BLaER1 treated with 17β-estradiol and CSF1 and Interleukin-3, amounts not matched to agents 10 nM and 100 nM (cell line): Measurements from ENCODE around the gene ABCB9.

Experiments
- H3K27ac ChIP-seq, 11 experiments: shearing (Covaris generic); formaldehyde crosslinking; 2 replicates each; pipeline ENCODE4 v1.8.1; 2022
- H3K27me3 ChIP-seq, 11 experiments: shearing (Covaris generic); formaldehyde crosslinking; 2 replicates each; pipeline ENCODE4 v1.8.1; 2022
- H3K36me3 ChIP-seq, 11 experiments: shearing (Covaris generic); formaldehyde crosslinking; 2 replicates each; pipeline ENCODE4 v1.8.1; 2022
- H3K4me1 ChIP-seq, 10 experiments: shearing (Covaris generic); formaldehyde crosslinking; 2 replicates each; pipeline ENCODE4 v1.8.1; 2022
- H3K4me2 ChIP-seq, 11 experiments: shearing (Covaris generic); formaldehyde crosslinking; 2 replicates each; pipeline ENCODE4 v1.8.1; 2022
- H3K4me3 ChIP-seq, 10 experiments: shearing (Covaris generic); formaldehyde crosslinking; 2 replicates each; pipeline ENCODE4 v1.8.1; 2022
- H3K9ac ChIP-seq, 11 experiments: shearing (Covaris generic); formaldehyde crosslinking; 2 replicates each; pipeline ENCODE4 v1.8.1; 2022
- H3K9me3 ChIP-seq, 11 experiments: shearing (Covaris generic); formaldehyde crosslinking; replicated peaks in 1 of 11; 2 replicates each; pipeline ENCODE4 v1.8.1; 2022
- H4K20me1 ChIP-seq, 11 experiments: shearing (Covaris generic); formaldehyde crosslinking; 2 replicates each; pipeline ENCODE4 v1.8.1; 2022
- Cebpa-rat ChIP-seq, 11 experiments: shearing (Covaris generic); IDR thresholded peaks; 2 replicates each; pipeline ENCODE4 v1.8.1; 2022

ABCB9 gene

GRCh38 chr12:122902854-122903692 lies 63.2 kb downstream of the ABCB9 start:
- no peaks in the 10 kb centered on the region for H4K20me1 ChIP-seq
- H3K4me2 ChIP-seq: peak overlapping the region in 8 of 11 experiments; percentile 22 to 38 (median 24); a peak in 12 of 22 replicates
- no peak overlapping the region for H3K4me3 ChIP-seq
- no peaks in the 10 kb centered on the region for H3K36me3 ChIP-seq
- TF ChIP-seq Cebpa-rat (IDR thresholded peaks at IDR 0.05): no peak
- peaks cover 19 to 57% (median 50%) of the 10 kb centered on the region in 10 experiments for H3K4me1 ChIP-seq
- no peak overlapping the region; a peak in 2 of 22 replicates for H3K27ac ChIP-seq
- H3K9me3 ChIP-seq: no peaks in the 10 kb centered on the region
- H3K27me3 ChIP-seq: no peaks in the 10 kb centered on the region
- H3K9ac ChIP-seq: peak overlapping the region in 1 of 11 experiments; percentile 11; a peak in 1 of 22 replicates

- Histone ChIP-seq H3K4me3 (no peak overlapping the region), H3K27me3 (no peaks in the 10 kb centered on the region), H3K4me1 (peaks cover 32 to 78% (median 71%) of the 10 kb centered on the region in 10 experiments), H3K27ac (peak overlapping the region in 7 of 11 experiments; percentile 35 to 94 (median 62); a peak in 8 of 22 replicates), H3K4me2 (peak overlapping the region in 9 of 11 experiments; percentile 66 to 98 (median 82); a peak in 15 of 22 replicates), H3K36me3 (no peaks in the 10 kb centered on the region), H4K20me1 (peaks cover 0 to 2% (median 0%) of the 10 kb centered on the region in 11 experiments; a peak in 4 of 22 replicates), H3K9me3 (no peaks in the 10 kb centered on the region), H3K9ac (no peak overlapping the region; a peak in 1 of 22 replicates)
- no peak for TF ChIP-seq Cebpa-rat (IDR thresholded peaks at IDR 0.05)
These were observed 66.4 kb downstream of the ABCB9 start for GRCh38 chr12:122899887-122900286.

- Histone ChIP-seq H3K9me3 (no peaks in the 10 kb centered on the region), H3K4me1 (peaks cover 61 to 92% (median 88%) of the 10 kb centered on the region in 10 experiments), H3K27ac (peak overlapping the region in 4 of 11 experiments; percentile 91 to 94 (median 92); a peak in 7 of 22 replicates), H3K27me3 (no peaks in the 10 kb centered on the region), H3K4me2 (peak overlapping the region in 9 of 11 experiments; percentile 69 to 99 (median 98); a peak in 11 of 22 replicates), H3K4me3 (peak overlapping the region in 1 of 10 experiments; percentile 84; a peak in 1 of 20 replicates), H3K36me3 (peaks cover 0 to 17% (median 0%) of the 10 kb centered on the region in 11 experiments; a peak in 6 of 22 replicates), H4K20me1 (peaks cover 6 to 34% (median 31%) of the 10 kb centered on the region in 11 experiments; a peak in 20 of 22 replicates), H3K9ac (no peak overlapping the region)
- no peak for TF ChIP-seq Cebpa-rat (IDR thresholded peaks at IDR 0.05)
These were observed 69.6 kb downstream of the ABCB9 start for GRCh38 chr12:122896662-122897061.

- Histone ChIP-seq H3K27me3 (no peaks in the 10 kb centered on the region), H3K4me2 (peak within 1 kb of the TSS; percentile 91 to 100 (median 98)), H3K36me3 (peaks cover 0 to 17% (median 0%) of the 10 kb centered on the region in 11 experiments; a peak in 6 of 22 replicates), H3K9ac (peak within 1 kb of the TSS; percentile 91 to 98 (median 95)), H4K20me1 (peaks cover 7 to 41% (median 36%) of the 10 kb centered on the region in 11 experiments; a peak in 20 of 22 replicates), H3K4me3 (peak within 1 kb of the TSS; percentile 78 to 94 (median 90)), H3K4me1 (peaks cover 63 to 92% (median 88%) of the 10 kb centered on the region in 10 experiments), H3K9me3 (no peaks in the 10 kb centered on the region), H3K27ac (peak within 1 kb of the TSS; percentile 88 to 95 (median 92))
- TF ChIP-seq Cebpa-rat (IDR thresholded peaks at IDR 0.05): no peak
These were observed 70.3 kb downstream of the ABCB9 start, which contains the start of gene VPS37B for GRCh38 chr12:122895704-122896636. VPS37B (minus strand) TSS chr12:122896124; CDS start chr12:122896062, 62 bp downstream.

- H3K4me3 ChIP-seq: peak overlapping the region; percentile 78 to 94 (median 90)
These were observed 71.0 kb downstream of the ABCB9 start for GRCh38 chr12:122895320-122895703.

GRCh38 chr12:122894193-122895121 lies 71.8 kb downstream of the ABCB9 start:
- H3K9ac ChIP-seq: peak overlapping the region; percentile 91 to 98 (median 95)
- no peaks in the 10 kb centered on the region for H3K27me3 ChIP-seq
- H3K27ac ChIP-seq: peak overlapping the region; percentile 88 to 95 (median 92)
- peak overlapping the region; percentile 78 to 94 (median 90) for H3K4me3 ChIP-seq
- peaks cover 0 to 17% (median 0%) of the 10 kb centered on the region in 11 experiments; a peak in 6 of 22 replicates for H3K36me3 ChIP-seq
- peaks cover 7 to 53% (median 37%) of the 10 kb centered on the region in 11 experiments; a peak in 20 of 22 replicates for H4K20me1 ChIP-seq
- peak overlapping the region; percentile 91 to 100 (median 98) for H3K4me2 ChIP-seq
- no peaks in the 10 kb centered on the region for H3K9me3 ChIP-seq
- H3K4me1 ChIP-seq: peaks cover 78 to 92% (median 89%) of the 10 kb centered on the region in 10 experiments
- TF ChIP-seq Cebpa-rat (IDR thresholded peaks at IDR 0.05): no peak

More at GRCh38 chr12:122895320-122895703, 71.0 kb downstream of the ABCB9 start:
- Histone ChIP-seq H3K27ac (peak overlapping the region; percentile 88 to 95 (median 92)), H3K4me1 (peaks cover 70 to 92% (median 89%) of the 10 kb centered on the region in 10 experiments), H3K9ac (peak overlapping the region; percentile 91 to 98 (median 95)), H4K20me1 (peaks cover 7 to 47% (median 36%) of the 10 kb centered on the region in 11 experiments; a peak in 20 of 22 replicates), H3K36me3 (peaks cover 0 to 17% (median 0%) of the 10 kb centered on the region in 11 experiments; a peak in 6 of 22 replicates), H3K27me3 (no peaks in the 10 kb centered on the region), H3K4me2 (peak overlapping the region; percentile 91 to 100 (median 98)), H3K9me3 (no peaks in the 10 kb centered on the region)
- no peak for TF ChIP-seq Cebpa-rat (IDR thresholded peaks at IDR 0.05)
